Measurements from ENCODE around the gene FDX2.

Gene FDX2

GRCh38 chr19:10332965-10333757 lies 17.3 kb upstream of the FDX2 start, which contains the start of gene RAVER1:
Gene RAVER1, minus strand, starts transcription at chr19:10333529. Its CDS starts 22 bp downstream, at chr19:10333507.
- DNase-seq (ENCODE audit: low spot score) = peak; percentile 98

GRCh38 chr19:10332158-10332964 lies 16.5 kb upstream of the FDX2 start:
- DNase-seq (ENCODE audit: low spot score) = no peak

GRCh38 chr19:10329555-10329954 lies 13.7 kb upstream of the FDX2 start:
- DNase-seq (ENCODE audit: low spot score) = no peak

- no peak for DNase-seq (ENCODE audit: low spot score)
Observed at GRCh38 chr19:10328558-10329429, 13.0 kb upstream of the FDX2 start.

GRCh38 chr19:10327793-10328192 lies 12.0 kb upstream of the FDX2 start:
- no peak for DNase-seq (ENCODE audit: low spot score)

- no peak for DNase-seq (ENCODE audit: low spot score)
Observed at GRCh38 chr19:10325732-10326131, 9.9 kb upstream of the FDX2 start.

GRCh38 chr19:10321874-10322835 lies 6.3 kb upstream of the FDX2 start:
- DNase-seq (ENCODE audit: low spot score) = no peak

- no peak for DNase-seq (ENCODE audit: low spot score)
Observed at GRCh38 chr19:10321417-10321797, 5.6 kb upstream of the FDX2 start.

- DNase-seq (ENCODE audit: low spot score) = no peak
Observed at GRCh38 chr19:10320602-10321416, 5.0 kb upstream of the FDX2 start.

- no peak for DNase-seq (ENCODE audit: low spot score)
Observed at GRCh38 chr19:10318807-10319682, 3.2 kb upstream of the FDX2 start.

GRCh38 chr19:10317857-10318462 lies 2.1 kb upstream of the FDX2 start:
- no peak for DNase-seq (ENCODE audit: low spot score)

- no peak for DNase-seq (ENCODE audit: low spot score)
Observed at GRCh38 chr19:10317045-10317856, 1.4 kb upstream of the FDX2 start.

- no peak for DNase-seq (ENCODE audit: low spot score)
Observed at GRCh38 chr19:10316229-10317044, 622 bp upstream of the FDX2 start.

- DNase-seq (ENCODE audit: low spot score) = no peak
Observed at GRCh38 chr19:10309423-10309822, 6.4 kb downstream of the FDX2 start, which contains the start of gene ZGLP1. Gene ZGLP1, minus strand, starts transcription at chr19:10309815.

GRCh38 chr19:10306327-10306726 lies 9.5 kb downstream of the FDX2 start:
- DNase-seq (ENCODE audit: low spot score) = no peak

- no peak for DNase-seq (ENCODE audit: low spot score)
Observed at GRCh38 chr19:10305139-10305806, 10.5 kb downstream of the FDX2 start.

All from ecto neural progenitor cell (in vitro differentiated cells).